Right atrium auricular region (tissue), 2 donors: Measurements from ENCODE around the gene MEGF6. TPM values are rescaled to one million over a fixed set of nuclear protein-coding genes. Genes with fewer than 3 reads are reported as not detected.

Experiments used
- DNase-seq: peaks from one replicate; pipeline ENCODE4 v3.0.0-alpha.2; 2019; ENCODE audit warnings: low spot score
- H3K27ac ChIP-seq, 2 donors: fragments of 200-600 bp; sonication (generic); 1 replicate in 1 of 2; 2 replicates in 1 of 2; pipeline ENCODE4 v1.5.1; 2016 to 2019
- H3K27me3 ChIP-seq, 2 donors: fragments of 200-600 bp; sonication (generic); one replicate each; pipeline versions ENCODE4 v1.5.1 to v1.6.0; 2017 to 2019
- H3K36me3 ChIP-seq: fragments of 200-600 bp; sonication (generic); one replicate; pipeline ENCODE4 v1.5.1; 2016
- H3K4me1 ChIP-seq, 2 donors: fragments of 200-600 bp; sonication (generic); one replicate each; pipeline versions ENCODE4 v1.5.1 to v1.6.0; 2017 to 2019
- H3K4me3 ChIP-seq, 2 donors: fragments of 200-600 bp; sonication (generic); 1 replicate in 1 of 2; 2 replicates in 1 of 2; pipeline ENCODE4 v1.5.1; 2017 to 2019; ENCODE audit warnings: mild to moderate bottlenecking in 1 of 2, moderate library complexity in 1 of 2
- H3K9me3 ChIP-seq, 2 donors: fragments of 200-600 bp; sonication (generic); one replicate each; pipeline ENCODE4 v1.5.1; 2019
- CTCF ChIP-seq, 2 donors: fragments of 200-600 bp; sonication (generic); IDR thresholded peaks; one replicate each; pipeline ENCODE4 v1.5.1; 2019; ENCODE audit warnings: antibody characterized with exemption in 2 of 2
- total RNA-seq, 2 donors: library from RNA; depleted of rRNA; stranded (reverse); fragments of >200 nt; gene quantifications; one replicate each; pipeline ENCODE4 v1.1.0, GENCODE V29; 2016

MEGF6 gene
- total RNA-seq, 2 donors from 2014 or later, result 14.9 to 32.6 TPM

- Histone ChIP-seq H3K9me3 (no peaks in the 10 kb centered on the region), H3K4me3 (no peak overlapping the region), H3K36me3 (no peaks in the 10 kb centered on the region), H3K27me3 (no peaks in the 10 kb centered on the region), H3K4me1 (peaks cover 0 to 2% of the 10 kb centered on the region in 2 donors), H3K27ac (no peak overlapping the region)
- no peak for DNase-seq
- TF ChIP-seq CTCF (IDR thresholded peaks at IDR 0.05), result no peak
These were observed 7.5 kb downstream of the MEGF6 start for GRCh38 chr1:3603571-3604467.

- Histone ChIP-seq H3K4me3 (no peak overlapping the region), H3K4me1 (peaks cover 0 to 8% of the 10 kb centered on the region in 2 donors), H3K27me3 (no peaks in the 10 kb centered on the region), H3K36me3 (no peaks in the 10 kb centered on the region), H3K9me3 (no peaks in the 10 kb centered on the region), H3K27ac (no peak overlapping the region)
- DNase-seq, result no peak
- no peak for TF ChIP-seq CTCF (IDR thresholded peaks at IDR 0.05)
These were observed 8.2 kb downstream of the MEGF6 start for GRCh38 chr1:3603156-3603555.

GRCh38 chr1:3602375-3602774, 8.9 kb downstream of the MEGF6 start:
- Histone ChIP-seq H3K27me3 (no peaks in the 10 kb centered on the region), H3K27ac (no peak overlapping the region), H3K4me1 (peaks cover 0 to 16% of the 10 kb centered on the region in 2 donors), H3K9me3 (no peaks in the 10 kb centered on the region), H3K36me3 (no peaks in the 10 kb centered on the region), H3K4me3 (no peak overlapping the region)
- no peak for TF ChIP-seq CTCF (IDR thresholded peaks at IDR 0.05)
- DNase-seq, result no peak

GRCh38 chr1:3601743-3602142, 9.6 kb downstream of the MEGF6 start:
- H3K27ac ChIP-seq, result no peak overlapping the region
- H3K36me3 ChIP-seq, result no peaks in the 10 kb centered on the region
- H3K4me1 ChIP-seq, result peaks cover 0 to 22% of the 10 kb centered on the region in 2 donors
- no peak for TF ChIP-seq CTCF (IDR thresholded peaks at IDR 0.05)
- no peak overlapping the region for H3K4me3 ChIP-seq
- DNase-seq, result no peak
- H3K9me3 ChIP-seq, result no peaks in the 10 kb centered on the region
- H3K27me3 ChIP-seq, result no peaks in the 10 kb centered on the region

- Histone ChIP-seq H3K4me3 (no peak overlapping the region), H3K9me3 (no peaks in the 10 kb centered on the region)
These were observed 11.0 kb downstream of the MEGF6 start for GRCh38 chr1:3600354-3600753.

More at GRCh38 chr1:3600354-3600753, 11.0 kb downstream of the MEGF6 start:
- no peaks in the 10 kb centered on the region for H3K36me3 ChIP-seq
- no peak for TF ChIP-seq CTCF (IDR thresholded peaks at IDR 0.05)
- no peak overlapping the region for H3K27ac ChIP-seq
- H3K4me1 ChIP-seq, result peaks cover 0 to 22% of the 10 kb centered on the region in 2 donors
- DNase-seq, result no peak
- H3K27me3 ChIP-seq, result no peaks in the 10 kb centered on the region
